Activated CD4-positive, alpha-beta T cell treated with anti-CD3 and anti-CD28 coated beads, Interleukin-2, amount 10 ng/mL, durations not matched to agents 7 days and 5 days (primary cell): ENCODE measurements around the gene DNTT. TPM values are rescaled to one million over a fixed set of nuclear protein-coding genes. Genes with fewer than 3 reads are reported as not detected.

Experiments
- CTCF ChIA-PET: fragments of 350-600 bp; sonication (Branson Sonifier 250); formaldehyde crosslinking; loops from one replicate; lab custom pipeline; 2021; ENCODE audit warnings: antibody characterized with exemption; lab: Charles Lee
- POLR2A ChIA-PET: fragments of 350-600 bp; sonication (Branson Sonifier 250); formaldehyde crosslinking; loops from one replicate; lab custom pipeline; 2021; ENCODE audit warnings: antibody characterized with exemption; lab: Charles Lee
- DNase-seq: peaks from one replicate; pipeline ENCODE4 v3.0.0-alpha.2; 2020
- H3K27ac Mint-ChIP-seq: one replicate; pipeline ENCODE4 v1.8.0; 2021; ENCODE audit warnings: mild to moderate bottlenecking, moderate library complexity, mixed read lengths
- H3K27me3 Mint-ChIP-seq: one replicate; pipeline ENCODE4 v1.8.0; 2021; ENCODE audit warnings: mixed read lengths
- H3K36me3 Mint-ChIP-seq: one replicate; pipeline ENCODE4 v1.8.0; 2021; ENCODE audit warnings: low read depth, mixed read lengths
- H3K4me1 Mint-ChIP-seq: one replicate; pipeline ENCODE4 v1.8.0; 2021; ENCODE audit warnings: mixed read lengths
- H3K4me3 Mint-ChIP-seq: one replicate; pipeline ENCODE4 v1.8.0; 2021; ENCODE audit warnings: mild to moderate bottlenecking, moderate library complexity, mixed read lengths
- H3K9me3 Mint-ChIP-seq: one replicate; pipeline ENCODE4 v1.8.0; 2021; ENCODE audit warnings: mixed read lengths
- total RNA-seq, 2 experiments: library from RNA; stranded (reverse); gene quantifications; one replicate each; pipeline ENCODE4 v1.2.3, GENCODE V29; 2021

DNTT gene
- total RNA-seq, 2 experiments from 2014 or later, result not detected

- H3K36me3 Mint-ChIP-seq, result no peaks in the 10 kb centered on the region
- DNase-seq, result no peak
- H3K27me3 Mint-ChIP-seq, result no peaks in the 10 kb centered on the region
- ChIA-PET POLR2A (no interaction called here), CTCF (interaction anchor here (0.9 kb wide), 1 partner anchor 11 kb away, joined by 3 read pairs; no protein-coding TSS in a partner anchor)
- H3K4me1 Mint-ChIP-seq, result no peaks in the 10 kb centered on the region
- no peak overlapping the region for H3K27ac Mint-ChIP-seq
- H3K9me3 Mint-ChIP-seq, result no peaks in the 10 kb centered on the region
- no peak overlapping the region for H3K4me3 Mint-ChIP-seq
Observed at GRCh38 chr10:96384506-96384905, 80.3 kb downstream of the DNTT start.

- ChIA-PET POLR2A (no interaction called here), CTCF (interaction anchor here (1.4 kb wide), 1 partner anchor 12 kb away, joined by 4 read pairs; no protein-coding TSS in a partner anchor)
- Mint-ChIP-seq H3K4me1 (no peaks in the 10 kb centered on the region), H3K27ac (no peak overlapping the region), H3K4me3 (no peak overlapping the region), H3K27me3 (no peaks in the 10 kb centered on the region), H3K36me3 (no peaks in the 10 kb centered on the region), H3K9me3 (no peaks in the 10 kb centered on the region)
- no peak for DNase-seq
Observed at GRCh38 chr10:96387161-96387560, 82.9 kb downstream of the DNTT start.

- Mint-ChIP-seq H3K4me3 (no peak overlapping the region), H3K27ac (no peak overlapping the region), H3K4me1 (no peaks in the 10 kb centered on the region), H3K36me3 (no peaks in the 10 kb centered on the region), H3K27me3 (no peaks in the 10 kb centered on the region), H3K9me3 (no peaks in the 10 kb centered on the region)
- DNase-seq, result no peak
- ChIA-PET CTCF (interaction anchor here (1.4 kb wide), 1 partner anchor 12 kb away, joined by 4 read pairs; no protein-coding TSS in a partner anchor), POLR2A (no interaction called here)
Observed at GRCh38 chr10:96387601-96388000, 83.4 kb downstream of the DNTT start.

Other genes with a start within 250 kb of the DNTT start
- gene ZNF518A, start 174.1 kb upstream of the DNTT start, total RNA-seq, result 10 to 100 TPM; 17.8 to 18.9 TPM
- gene BLNK, start 32.9 kb upstream of the DNTT start, total RNA-seq, result not detected
- gene OPALIN, start 54.6 kb downstream of the DNTT start, total RNA-seq, result not detected
- under 1 TPM in 1 of 2 experiments, not detected in 1; 0.17 TPM for gene TLL2, start 209.5 kb downstream of the DNTT start, total RNA-seq